HEK293 (cell line): ENCODE data around the gene ABT1.
A peak's percentile ranks its signal among the peaks of the same experiment; 100 is the strongest.

Experiments
- CTCF ChIA-PET: fragments of 350-600 bp; formaldehyde crosslinking; extraction: SDS; loops from one replicate; lab custom pipeline; 2021; ENCODE audit warnings: antibody characterized with exemption; lab: Yijun Ruan, JAX
- POLR2A ChIA-PET: fragments of 300-600 bp; formaldehyde crosslinking; extraction: SDS; loops from one replicate; lab custom pipeline; 2020; ENCODE audit warnings: antibody characterized with exemption, inconsistent platforms; lab: Yijun Ruan, JAX
- H3K27ac ChIP-seq: fragments of 200-500 bp; sonication (Bioruptor generic); 2 replicates; pipeline ENCODE4 v1.5.1; 2014; ENCODE audit warnings: low read depth, low read length, control low read depth, inconsistent platforms; ENCODE audit errors: extremely low read depth
- H3K36me3 ChIP-seq, 2 experiments: fragments of 200-500 bp in 1 of 2; sonication (Bioruptor generic) in 1 of 2; 1 replicate in 1 of 2; 2 replicates in 1 of 2; pipeline ENCODE4 v1.5.1; 2014 to 2017; ENCODE audit warnings: inconsistent platforms in 2 of 2, low read length in 2 of 2; ENCODE audit not compliant: control insufficient read depth in 2 of 2, insufficient read depth in 1 of 2
- H3K4me1 ChIP-seq: fragments of 200-500 bp; sonication (Bioruptor generic); 2 replicates; pipeline ENCODE4 v1.5.1; 2014; ENCODE audit warnings: mild to moderate bottlenecking, low read length, inconsistent platforms; ENCODE audit not compliant: control insufficient read depth, insufficient read depth
- H3K4me3 ChIP-seq: 2 replicates; pipeline ENCODE4 v1.5.1; 2011; ENCODE audit warnings: low read depth, mild to moderate bottlenecking, control low read depth, low read length, moderate library complexity
- H3K9me3 ChIP-seq: fragments of 200-500 bp; sonication (Bioruptor generic); 2 replicates; pipeline ENCODE4 v1.5.1; 2014; ENCODE audit warnings: low read depth, low read length, inconsistent platforms; ENCODE audit not compliant: control insufficient read depth, insufficient read depth
- GLIS1 ChIP-seq: fragments of 450-650 bp; formaldehyde crosslinking; IDR thresholded peaks from 2 replicates; pipeline ENCODE4 v1.5.1; 2016; ENCODE audit warnings: missing biosample characterization, missing genetic modification characterization
- KLF16 ChIP-seq: fragments of 450-650 bp; formaldehyde crosslinking; IDR thresholded peaks from 2 replicates; pipeline ENCODE4 v1.5.1; 2017; ENCODE audit warnings: missing biosample characterization, missing genetic modification characterization
- YY2 ChIP-seq: fragments of 450-650 bp; formaldehyde crosslinking; IDR thresholded peaks from 2 replicates; pipeline ENCODE4 v1.5.1; 2016; ENCODE audit warnings: missing biosample characterization, missing genetic modification characterization
- ZNF10 ChIP-seq: fragments of 450-650 bp; formaldehyde crosslinking; IDR thresholded peaks from 2 replicates; pipeline ENCODE4 v1.5.1; 2017; ENCODE audit warnings: missing biosample characterization, missing genetic modification characterization
- ZNF223 ChIP-seq: fragments of 450-650 bp; formaldehyde crosslinking; IDR thresholded peaks from 2 replicates; pipeline ENCODE4 v1.5.1; 2016; ENCODE audit warnings: missing biosample characterization, missing genetic modification characterization
- ZNF37A ChIP-seq: fragments of 450-650 bp; IDR thresholded peaks from 2 replicates; pipeline ENCODE4 v1.5.1; 2018; ENCODE audit warnings: missing biosample characterization, missing genetic modification characterization
- ZNF626 ChIP-seq: fragments of 450-650 bp; sonication (Bioruptor Pico); formaldehyde crosslinking; IDR thresholded peaks from 2 replicates; pipeline ENCODE4 v1.5.1; 2018; ENCODE audit warnings: missing biosample characterization, missing genetic modification characterization, inconsistent platforms
- TF ChIP-seq, protein P1 (sequence below): fragments of 450-650 bp; formaldehyde crosslinking; IDR thresholded peaks from 2 replicates; pipeline ENCODE4 v1.5.1; 2016; ENCODE audit warnings: missing biosample characterization, missing genetic modification characterization, borderline replicate concordance
- TF ChIP-seq, protein P2 (sequence below): fragments of 450-650 bp; formaldehyde crosslinking; IDR thresholded peaks from 2 replicates; pipeline ENCODE4 v1.5.1; 2016; ENCODE audit warnings: missing biosample characterization, missing genetic modification characterization

Gene ABT1

DNA sequence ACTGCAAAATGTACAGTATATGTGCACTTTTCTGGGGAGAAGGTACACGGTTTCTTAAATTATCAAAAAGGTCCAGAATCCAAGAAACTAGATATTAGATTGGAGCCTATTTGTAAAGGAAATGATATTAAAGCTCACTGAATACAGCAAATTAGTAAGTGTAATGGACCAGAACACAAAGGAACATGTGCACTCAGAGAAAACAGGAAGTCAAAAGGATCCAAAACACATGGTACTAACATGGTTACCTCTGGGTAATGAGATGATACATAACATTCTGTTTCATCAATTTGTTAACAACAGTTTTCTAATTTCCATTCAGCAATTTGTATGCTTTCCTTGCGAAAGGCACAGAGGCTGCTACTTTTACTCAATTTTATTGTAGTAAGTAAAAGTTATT, 44.1 kb downstream of the ABT1 start:
- peaks cover 51 to 75% of the 10 kb centered on the region in 2 experiments for H3K36me3 ChIP-seq
- TF ChIP-seq, protein P1, sequence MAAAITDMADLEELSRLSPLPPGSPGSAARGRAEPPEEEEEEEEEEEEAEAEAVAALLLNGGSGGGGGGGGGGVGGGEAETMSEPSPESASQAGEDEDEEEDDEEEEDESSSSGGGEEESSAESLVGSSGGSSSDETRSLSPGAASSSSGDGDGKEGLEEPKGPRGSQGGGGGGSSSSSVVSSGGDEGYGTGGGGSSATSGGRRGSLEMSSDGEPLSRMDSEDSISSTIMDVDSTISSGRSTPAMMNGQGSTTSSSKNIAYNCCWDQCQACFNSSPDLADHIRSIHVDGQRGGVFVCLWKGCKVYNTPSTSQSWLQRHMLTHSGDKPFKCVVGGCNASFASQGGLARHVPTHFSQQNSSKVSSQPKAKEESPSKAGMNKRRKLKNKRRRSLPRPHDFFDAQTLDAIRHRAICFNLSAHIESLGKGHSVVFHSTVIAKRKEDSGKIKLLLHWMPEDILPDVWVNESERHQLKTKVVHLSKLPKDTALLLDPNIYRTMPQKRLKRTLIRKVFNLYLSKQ, result no peak
- TF ChIP-seq KLF16 (no peak), YY2 (tag by site-specific recombination) (no peak), GLIS1 (no peak), ZNF223 (tag by site-specific recombination) (no peak), ZNF10 (tag by site-specific recombination) (no peak)
- TF ChIP-seq, protein P2, sequence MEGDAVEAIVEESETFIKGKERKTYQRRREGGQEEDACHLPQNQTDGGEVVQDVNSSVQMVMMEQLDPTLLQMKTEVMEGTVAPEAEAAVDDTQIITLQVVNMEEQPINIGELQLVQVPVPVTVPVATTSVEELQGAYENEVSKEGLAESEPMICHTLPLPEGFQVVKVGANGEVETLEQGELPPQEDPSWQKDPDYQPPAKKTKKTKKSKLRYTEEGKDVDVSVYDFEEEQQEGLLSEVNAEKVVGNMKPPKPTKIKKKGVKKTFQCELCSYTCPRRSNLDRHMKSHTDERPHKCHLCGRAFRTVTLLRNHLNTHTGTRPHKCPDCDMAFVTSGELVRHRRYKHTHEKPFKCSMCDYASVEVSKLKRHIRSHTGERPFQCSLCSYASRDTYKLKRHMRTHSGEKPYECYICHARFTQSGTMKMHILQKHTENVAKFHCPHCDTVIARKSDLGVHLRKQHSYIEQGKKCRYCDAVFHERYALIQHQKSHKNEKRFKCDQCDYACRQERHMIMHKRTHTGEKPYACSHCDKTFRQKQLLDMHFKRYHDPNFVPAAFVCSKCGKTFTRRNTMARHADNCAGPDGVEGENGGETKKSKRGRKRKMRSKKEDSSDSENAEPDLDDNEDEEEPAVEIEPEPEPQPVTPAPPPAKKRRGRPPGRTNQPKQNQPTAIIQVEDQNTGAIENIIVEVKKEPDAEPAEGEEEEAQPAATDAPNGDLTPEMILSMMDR, result no peak
- TF ChIP-seq, all 188 proteins: peak for 0
- Histone ChIP-seq H3K9me3 (peaks cover 8% of the 10 kb centered on the region), H3K4me1 (no peaks in the 10 kb centered on the region), H3K4me3 (no peak overlapping the region), H3K27ac (no peak overlapping the region)
- POLR2A ChIA-PET, result no interaction called here
- CTCF ChIA-PET, result no interaction called here

DNA sequence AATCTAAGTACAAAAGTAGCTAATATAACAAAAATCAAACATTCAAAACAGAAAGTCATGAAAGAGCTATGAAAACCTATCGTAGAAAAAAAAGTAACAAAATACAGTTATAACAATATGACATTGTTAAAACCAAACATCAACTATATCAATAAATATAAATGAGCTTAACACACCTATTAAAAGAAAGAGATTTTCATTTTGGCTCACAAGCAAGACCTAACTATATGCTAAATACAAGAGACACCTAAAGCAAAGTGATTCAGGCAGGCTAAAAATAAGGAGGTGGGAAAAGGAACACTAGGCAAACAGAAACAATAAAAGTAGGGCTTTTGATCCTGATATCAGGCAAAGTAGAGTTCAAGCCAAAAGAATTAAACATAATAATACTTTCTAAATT, 49.3 kb downstream of the ABT1 start:
- CTCF ChIA-PET, result interaction anchor here (0.5 to 2.2 kb wide), 2 partner anchors 14 to 580 kb away, joined by 3 to 6 read pairs; no protein-coding TSS in a partner anchor
- no peaks in the 10 kb centered on the region for H3K4me1 ChIP-seq
- peaks cover 8% of the 10 kb centered on the region for H3K9me3 ChIP-seq
- POLR2A ChIA-PET, result no interaction called here
- H3K36me3 ChIP-seq, result peaks cover 40 to 68% of the 10 kb centered on the region in 2 experiments
- no peak overlapping the region for H3K27ac ChIP-seq
- TF ChIP-seq ZNF626 (tag by site-specific recombination) (0 out of 2 replicates have a peak, but pooled peaks have one; percentile 31), ZNF37A (tag by site-specific recombination) (no peak)
- TF ChIP-seq, all 188 proteins: peak for 1
- no peak overlapping the region for H3K4me3 ChIP-seq
